Measurements from ENCODE around the gene TSPAN16. TPM values are rescaled to one million over a fixed set of nuclear protein-coding genes. Genes with fewer than 3 reads are reported as not detected.
"Not testable (repeated sequence)": the region's sequence is repeated elsewhere in the genome, so short reads cannot be mapped to it uniquely, and the experiment has no call there.

The TSPAN16 gene
- total RNA-seq, 4 donors from 2014 or later = not detected

DNA sequence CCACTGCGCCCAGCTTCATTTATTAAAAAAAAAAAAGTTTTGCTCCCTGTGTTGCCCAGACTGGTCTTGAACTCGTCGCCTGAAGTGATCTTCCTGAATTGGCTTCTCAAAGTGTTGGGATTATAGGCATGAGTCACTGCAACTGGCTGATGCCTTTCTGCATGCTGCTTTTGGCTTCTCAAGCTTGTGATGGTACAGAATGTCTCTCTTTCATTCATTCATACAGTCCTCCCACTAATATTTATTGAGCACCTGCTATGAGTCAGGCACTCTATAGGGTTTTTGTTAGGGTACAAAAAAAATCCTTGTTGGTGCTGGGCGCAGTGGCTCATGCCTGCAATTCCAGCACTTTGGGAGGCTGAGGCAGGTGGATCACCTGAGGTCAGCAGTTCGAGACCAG lies 9.0 kb downstream of the TSPAN16 start:
- Histone ChIP-seq H3K36me3 (no peaks in the 10 kb centered on the region), H3K27ac (no peak overlapping the region), H3K9me3 (no peaks in the 10 kb centered on the region), H3K4me3 (no peak overlapping the region), H3K4me1 (no peaks in the 10 kb centered on the region), H3K27me3 (peaks cover 4% of the 10 kb centered on the region)
- WGBS, 2 donors (ENCODE audit: low coverage in 1 of 2) = 73 to 83% methylated on average over 2 to 3 of the region's 5 CpGs
- ATAC-seq = no peak
- TF ChIP-seq EP300 (IDR thresholded peaks at IDR 0.05) = no peak
- no peak for TF ChIP-seq CTCF (IDR thresholded peaks at IDR 0.05)
- no peak for TF ChIP-seq POLR2AphosphoS5 (IDR thresholded peaks at IDR 0.05)
- no peak for TF ChIP-seq POLR2A (IDR thresholded peaks at IDR 0.05)

DNA sequence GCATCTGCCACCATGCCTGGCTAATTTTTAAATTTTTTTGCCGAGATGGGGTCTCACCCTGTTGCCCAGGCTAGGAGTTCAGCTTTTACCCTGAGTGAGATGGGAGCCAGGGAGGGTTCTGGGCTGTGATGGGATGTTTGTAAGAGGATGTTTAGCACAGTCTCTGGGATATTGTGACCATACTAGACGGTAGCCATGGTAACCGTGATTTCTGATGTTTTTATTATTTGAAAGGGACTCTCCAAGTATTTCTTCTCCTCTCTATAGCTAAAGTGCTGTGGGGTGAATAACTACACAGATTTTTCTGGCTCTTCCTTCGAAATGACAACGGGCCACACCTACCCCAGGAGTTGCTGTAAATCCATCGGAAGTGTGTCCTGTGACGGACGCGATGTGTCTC lies 10.4 kb downstream of the TSPAN16 start:
- Histone ChIP-seq H3K27ac (no peak overlapping the region), H3K27me3 (peaks cover 4% of the 10 kb centered on the region), H3K36me3 (no peaks in the 10 kb centered on the region), H3K4me3 (no peak overlapping the region), H3K4me1 (no peaks in the 10 kb centered on the region), H3K9me3 (no peaks in the 10 kb centered on the region)
- TF ChIP-seq CTCF (IDR thresholded peaks at IDR 0.05) (no peak), EP300 (IDR thresholded peaks at IDR 0.05) (no peak), POLR2AphosphoS5 (IDR thresholded peaks at IDR 0.05) (no peak), POLR2A (IDR thresholded peaks at IDR 0.05) (no peak)
- ATAC-seq = no peak
- 66 to 78% methylated on average over 7 to 9 of the region's 9 CpGs for WGBS, 2 donors (ENCODE audit: low coverage in 1 of 2)

- H3K36me3 ChIP-seq, H3K9me3 ChIP-seq, ATAC-seq, H3K27me3 ChIP-seq, H3K4me3 ChIP-seq, H3K27ac ChIP-seq: not testable (repeated sequence)
- WGBS, 2 donors (ENCODE audit: low coverage in 1 of 2) = 79 to 81% methylated on average over 5 to 6 of the region's 9 CpGs
- H3K4me1 ChIP-seq = peaks cover 0 to 42% (median 18%) of the 10 kb centered on the region in 3 donors
Measured at GRCh38 chr19:11320278-11320995, 24.5 kb downstream of the TSPAN16 start.

DNA sequence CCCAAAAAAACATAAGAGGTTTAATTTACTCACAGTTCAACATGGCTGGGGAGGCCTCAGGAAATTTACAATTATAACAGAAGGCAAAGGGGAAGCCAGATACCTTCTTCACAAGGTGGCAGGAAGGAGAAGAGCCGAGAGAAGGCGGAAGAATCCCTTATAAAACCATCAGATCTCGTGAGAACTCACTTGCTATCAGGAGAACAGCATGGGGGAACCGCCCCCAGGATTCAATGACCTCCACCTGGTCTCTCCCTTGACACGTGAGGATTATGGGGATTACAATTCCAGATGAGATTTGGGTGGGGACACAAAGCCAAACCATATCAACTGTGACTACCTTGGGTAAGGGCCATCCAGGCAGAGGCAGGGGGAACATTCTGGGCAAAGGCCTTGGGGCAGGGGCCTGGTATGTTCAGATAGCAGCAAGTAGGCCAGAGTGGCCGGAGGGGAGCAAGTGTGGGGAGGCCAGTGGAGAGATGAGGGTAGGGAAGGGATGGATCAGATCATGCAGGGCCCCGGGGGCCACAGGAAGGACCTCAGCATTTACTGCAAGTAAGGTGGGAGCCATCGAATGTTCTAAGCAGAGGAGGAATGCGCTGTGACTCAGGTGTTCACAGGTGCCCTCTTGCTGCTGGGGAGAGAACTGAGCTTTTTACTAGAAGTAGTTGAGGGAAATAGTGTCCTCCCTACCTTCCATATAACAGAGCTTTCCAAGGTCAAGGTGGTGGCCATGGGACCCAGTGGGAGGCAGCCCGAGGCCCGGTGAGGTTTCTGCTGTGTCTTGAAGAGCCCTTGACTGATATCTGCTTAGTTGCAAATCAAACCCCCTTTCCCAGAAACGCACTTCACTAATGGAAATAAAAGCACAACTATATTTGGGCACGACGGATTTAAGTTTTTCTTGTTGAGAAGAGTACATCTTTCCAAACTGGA lies 25.5 kb downstream of the TSPAN16 start:
- H3K9me3 ChIP-seq = no peaks in the 10 kb centered on the region

More for the DNA sequence above, 25.5 kb downstream of the TSPAN16 start:
- no peak for ATAC-seq
- Histone ChIP-seq H3K27ac (peak overlapping the region in 3 of 4 donors; percentile 7 to 85 (median 12)), H3K4me1 (peaks cover 0 to 44% (median 18%) of the 10 kb centered on the region in 3 donors), H3K4me3 (no peak overlapping the region), H3K27me3 (no peaks in the 10 kb centered on the region), H3K36me3 (peaks cover 0 to 18% of the 10 kb centered on the region in 2 donors)
- 62 to 78% methylated on average over 9 to 10 of the region's 14 CpGs for WGBS, 2 donors (ENCODE audit: low coverage in 1 of 2)
- TF ChIP-seq EP300 (IDR thresholded peaks at IDR 0.05) (no peak), POLR2A (IDR thresholded peaks at IDR 0.05) (no peak), POLR2AphosphoS5 (IDR thresholded peaks at IDR 0.05) (no peak), CTCF (IDR thresholded peaks at IDR 0.05) (no peak)

All from gastroesophageal sphincter (tissue), 4 donors.